WTC11 (cell line): ENCODE data around the gene LETM1. TPM values are rescaled to one million over a fixed set of nuclear protein-coding genes. Genes with fewer than 3 reads are reported as not detected.

ENCODE experiments used
- ATAC-seq: fragments of 200-7000 bp; cut with Tn5 transposase; 2 replicates; pipeline ENCODE4 v1.10.0; 2021; ENCODE audit warnings: mild to moderate bottlenecking, moderate library complexity
- CTCF ChIA-PET: fragments of 300-600 bp; sonication (Branson Sonifier 250); formaldehyde crosslinking; loops from one replicate; lab custom pipeline; 2021; ENCODE audit warnings: antibody characterized with exemption; lab: Charles Lee
- POLR2A ChIA-PET: fragments of 350-600 bp; sonication (Branson Sonifier 250); formaldehyde crosslinking; loops from one replicate; lab custom pipeline; 2021; ENCODE audit warnings: antibody characterized with exemption; lab: Charles Lee
- DNase-seq: peaks from one replicate; pipeline ENCODE4 v3.0.0; 2021; ENCODE audit warnings: low spot score
- H3K27ac Mint-ChIP-seq: 2 replicates; pipeline ENCODE4 v1.8.0; 2021; ENCODE audit warnings: mixed read lengths
- H3K27me3 Mint-ChIP-seq: 2 replicates; pipeline ENCODE4 v1.8.0; 2021; ENCODE audit warnings: low read depth, mild to moderate bottlenecking, moderate library complexity, mixed read lengths
- H3K36me3 Mint-ChIP-seq: 2 replicates; pipeline ENCODE4 v1.8.0; 2021; ENCODE audit warnings: mixed read lengths
- H3K4me1 Mint-ChIP-seq: 2 replicates; pipeline ENCODE4 v1.8.0; 2022; ENCODE audit warnings: mixed read lengths
- H3K4me3 Mint-ChIP-seq: 2 replicates; pipeline ENCODE4 v1.8.0; 2021; ENCODE audit warnings: mild to moderate bottlenecking, moderate library complexity, mixed read lengths
- H3K9me3 Mint-ChIP-seq: 2 replicates; pipeline ENCODE4 v1.8.0; 2021; ENCODE audit warnings: mixed read lengths
- ARID4B ChIP-seq: sonication (generic); formaldehyde crosslinking; IDR thresholded peaks from 2 replicates; pipeline ENCODE4 v1.8.0; 2023; ENCODE audit warnings: missing genetic modification reagents, mild to moderate bottlenecking, borderline replicate concordance
- E2F5 ChIP-seq: sonication (generic); formaldehyde crosslinking; IDR thresholded peaks from 2 replicates; pipeline ENCODE4 v1.8.1; 2022; ENCODE audit warnings: mild to moderate bottlenecking, moderate library complexity, missing genetic modification reagents
- GABPB1 ChIP-seq: sonication (generic); formaldehyde crosslinking; IDR thresholded peaks from 2 replicates; pipeline ENCODE4 v1.8.1; 2023; ENCODE audit warnings: mild to moderate bottlenecking, missing genetic modification reagents
- GTF2I ChIP-seq: fragments of 250-450 bp; sonication (Bioruptor Pico); conservative IDR thresholded peaks from 2 replicates; pipeline ENCODE4 v1.4.0; 2021; ENCODE audit warnings: mild to moderate bottlenecking
- IRF2 ChIP-seq: sonication (generic); formaldehyde crosslinking; IDR thresholded peaks from 2 replicates; pipeline ENCODE4 v1.8.0; 2022; ENCODE audit warnings: low read depth, missing genetic modification reagents, borderline replicate concordance
- MAX ChIP-seq: sonication (generic); formaldehyde crosslinking; IDR thresholded peaks from 2 replicates; pipeline ENCODE4 v1.8.0; 2022; ENCODE audit warnings: mild to moderate bottlenecking, missing genetic modification reagents
- MYBL2 ChIP-seq: sonication (generic); formaldehyde crosslinking; IDR thresholded peaks from 2 replicates; pipeline ENCODE4 v1.8.1; 2023; ENCODE audit warnings: mild to moderate bottlenecking, moderate library complexity, missing genetic modification reagents
- NFE2L1 ChIP-seq: sonication (generic); formaldehyde crosslinking; IDR thresholded peaks from 2 replicates; pipeline ENCODE4 v1.8.1; 2023; ENCODE audit warnings: missing genetic modification reagents
- TEAD1 ChIP-seq: sonication (generic); formaldehyde crosslinking; IDR thresholded peaks from 2 replicates; pipeline ENCODE4 v1.8.0; 2022; ENCODE audit warnings: mild to moderate bottlenecking, missing genetic modification reagents
- TEAD4 ChIP-seq: sonication (generic); formaldehyde crosslinking; IDR thresholded peaks from 2 replicates; pipeline ENCODE4 v1.8.0; 2022; ENCODE audit warnings: mild to moderate bottlenecking, missing genetic modification reagents
- ZNF416 ChIP-seq: fragments of 250-450 bp; sonication (Bioruptor Pico); IDR thresholded peaks from 2 replicates; pipeline ENCODE4 v1.9.0; 2021; ENCODE audit warnings: mild to moderate bottlenecking, inconsistent platforms
- ZNF423 ChIP-seq: fragments of 250-450 bp; sonication (Bioruptor Pico); IDR thresholded peaks from 2 replicates; pipeline ENCODE4 v2.1.2; 2022; ENCODE audit warnings: mild to moderate bottlenecking, moderate library complexity
- ZNF425 ChIP-seq: fragments of 250-450 bp; sonication (Bioruptor Pico); conservative IDR thresholded peaks from 2 replicates; pipeline ENCODE4 v1.9.0; 2021; ENCODE audit warnings: mild to moderate bottlenecking
- total RNA-seq: library from RNA; stranded (reverse); gene quantifications from 3 replicates; pipeline ENCODE4 v1.2.3, GENCODE V29; 2021

LETM1 gene
- total RNA-seq, 1 experiment from 2014 or later = 66.7 TPM

GRCh38 chr4:1777822-1778641 is 77.9 kb downstream of the LETM1 start (continued):
- peak; percentile 47; the same call in 1 of the 2 replicates for TF ChIP-seq NFE2L1 (CRISPR knock-in tag)
- 0 out of 2 replicates have a peak, but pooled peaks have one; percentile 26 for TF ChIP-seq ZNF416 (CRISPR knock-in tag)
- TF ChIP-seq IRF2 (CRISPR knock-in tag) = no peak
- peak; percentile 96 for TF ChIP-seq ZNF423 (CRISPR knock-in tag)
- peak; percentile 77; the same call in 1 of the 2 replicates for TF ChIP-seq MAX (CRISPR knock-in tag)
- TF ChIP-seq TEAD1 (CRISPR knock-in tag) = peak; percentile 76; the same call in 1 of the 2 replicates
- peak; percentile 51; the same call in 1 of the 2 replicates for TF ChIP-seq GTF2I (CRISPR knock-in tag)
- TF ChIP-seq E2F5 (CRISPR knock-in tag) = no peak
- peak; percentile 84; the same call in 1 of the 2 replicates for TF ChIP-seq TEAD4 (CRISPR knock-in tag)

- Mint-ChIP-seq H3K4me1 (peaks cover 15% of the 10 kb centered on the region; the same call in 1 of the 2 replicates), H3K4me3 (no peak overlapping the region)
- CTCF ChIA-PET = interaction anchor here (1.0 to 6.1 kb wide), 6 partner anchors 9 to 83 kb away, joined by 6 to 88 read pairs (median 8); no protein-coding TSS in a partner anchor
- POLR2A ChIA-PET = interaction anchor here (1.5 to 3.8 kb wide), 3 partner anchors 11 to 18 kb away, joined by 3 to 12 read pairs (median 6); no protein-coding TSS in a partner anchor
- TF ChIP-seq ARID4B (CRISPR knock-in tag) = no peak
- TF ChIP-seq ZNF416 (CRISPR knock-in tag) = no peak
- TF ChIP-seq GABPB1 (CRISPR knock-in tag) = peak; percentile 67
- TF ChIP-seq, all 79 proteins: peak for 1
- H3K36me3 Mint-ChIP-seq = no peaks in the 10 kb centered on the region
- no peaks in the 10 kb centered on the region for H3K27me3 Mint-ChIP-seq
- no peak overlapping the region for H3K27ac Mint-ChIP-seq
- ATAC-seq (no peak), DNase-seq (no peak)
- no peaks in the 10 kb centered on the region for H3K9me3 Mint-ChIP-seq
Observed at GRCh38 chr4:1776521-1777161, 79.3 kb downstream of the LETM1 start.

- ChIA-PET CTCF (interaction anchor here (1.0 to 1.2 kb wide), 3 partner anchors 8 to 28 kb away, joined by 4 to 7 read pairs (median 4); partner anchors contain the start of gene FGFR3), POLR2A (interaction anchor here (3.8 kb wide), 1 partner anchor 11 kb away, joined by 12 read pairs; no protein-coding TSS in a partner anchor)
- TF ChIP-seq ZNF425 (CRISPR knock-in tag) = no peak
- TF ChIP-seq MYBL2 = peak; percentile 38; the same call in 1 of the 2 replicates
- H3K27ac Mint-ChIP-seq = peak overlapping the region; percentile 78; the same call in 1 of the 2 replicates
- H3K4me3 Mint-ChIP-seq = no peak overlapping the region
- no peak for DNase-seq
- H3K9me3 Mint-ChIP-seq = no peaks in the 10 kb centered on the region
- no peaks in the 10 kb centered on the region for H3K27me3 Mint-ChIP-seq
- no peaks in the 10 kb centered on the region for H3K36me3 Mint-ChIP-seq
- no peak for ATAC-seq
- H3K4me1 Mint-ChIP-seq = peaks cover 15% of the 10 kb centered on the region; the same call in 1 of the 2 replicates
Observed at GRCh38 chr4:1775731-1776500, 80.0 kb downstream of the LETM1 start.
